Gastroesophageal sphincter (tissue), 3 donors: ENCODE measurements around the gene NHS.

ENCODE experiments used
- CTCF ChIP-seq, 4 experiments: fragments of 200-600 bp in 2 of 4; fragments of 450-650 bp in 2 of 4; sonication (generic) in 1 of 4; IDR thresholded peaks; one replicate each; pipeline ENCODE4 v1.5.1; 2017 to 2019; ENCODE audit warnings: antibody characterized with exemption in 4 of 4, mild to moderate bottlenecking in 2 of 4, moderate library complexity in 2 of 4
- POLR2A ChIP-seq, 2 donors: fragments of 450-650 bp; IDR thresholded peaks; one replicate each; pipeline ENCODE4 v1.6.1; 2017; ENCODE audit warnings: antibody characterized with exemption in 2 of 2, mild to moderate bottlenecking in 2 of 2, moderate library complexity in 1 of 2

- no peak for TF ChIP-seq POLR2A (IDR thresholded peaks at IDR 0.05)
- no peak for TF ChIP-seq CTCF (IDR thresholded peaks at IDR 0.05)
Observed at GRCh38 chrX:17414839-17415238, 39.8 kb downstream of the NHS start.
